Ovary (tissue), 3 donors: Measurements from ENCODE around the gene TBC1D8.

Experiments used
- EP300 ChIP-seq: sonication (generic); formaldehyde crosslinking; IDR thresholded peaks from one replicate; pipeline ENCODE4 v1.6.1; 2017; ENCODE audit warnings: antibody characterized with exemption
- POLR2A ChIP-seq: fragments of 450-650 bp; IDR thresholded peaks from one replicate; pipeline ENCODE4 v1.6.1; 2017; ENCODE audit warnings: antibody characterized with exemption, mild to moderate bottlenecking, moderate library complexity
- TF ChIP-seq, protein P1 (sequence below), 3 donors: fragments of 450-650 bp in 2 of 3; fragments of 200-600 bp in 1 of 3; IDR thresholded peaks; one replicate each; pipeline versions ENCODE4 v1.5.1 to v1.8.0; 2016 to 2022; ENCODE audit warnings: antibody characterized with exemption in 3 of 3, mild to moderate bottlenecking in 1 of 3
- donor health status: DM: no; HTN: no; CAD: no.

DNA sequence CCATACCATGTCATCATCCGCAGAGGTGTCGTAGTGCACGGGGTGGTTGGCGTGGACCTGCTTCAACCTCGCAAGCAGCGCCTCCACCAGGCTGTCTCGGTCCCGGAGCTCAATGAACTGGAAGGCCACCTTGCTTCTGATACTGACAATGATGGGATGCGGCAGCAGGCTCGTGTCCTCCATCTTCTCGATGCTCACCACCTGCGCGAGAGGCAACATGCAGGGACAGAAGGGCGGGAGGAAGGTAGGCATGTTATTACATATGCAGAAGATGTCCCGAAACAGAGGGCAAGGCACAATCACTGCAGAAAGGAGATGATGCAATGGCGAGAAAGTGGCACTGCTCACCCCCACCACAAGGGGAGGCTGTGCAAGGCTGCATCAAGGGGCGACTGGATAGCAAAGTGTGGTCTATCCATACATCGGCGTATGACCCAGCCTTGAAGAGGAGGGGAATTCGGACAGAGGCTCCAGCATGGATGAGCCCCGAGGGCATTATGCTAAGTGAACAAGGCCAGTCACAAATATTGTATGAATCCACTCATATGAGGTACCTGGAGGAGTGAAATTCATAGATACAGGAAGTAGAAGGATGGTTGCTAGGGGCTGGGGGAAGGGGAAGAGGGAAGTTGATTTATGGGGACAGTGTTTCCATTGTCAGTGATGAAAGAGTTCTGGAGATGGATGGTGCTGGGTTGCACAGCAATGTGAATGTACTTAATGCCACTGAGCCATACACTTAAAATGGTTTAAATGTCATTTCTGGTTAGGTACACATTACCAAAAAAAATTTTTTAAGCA lies 112.5 kb downstream of the TBC1D8 start:
- TF ChIP-seq, protein P1, sequence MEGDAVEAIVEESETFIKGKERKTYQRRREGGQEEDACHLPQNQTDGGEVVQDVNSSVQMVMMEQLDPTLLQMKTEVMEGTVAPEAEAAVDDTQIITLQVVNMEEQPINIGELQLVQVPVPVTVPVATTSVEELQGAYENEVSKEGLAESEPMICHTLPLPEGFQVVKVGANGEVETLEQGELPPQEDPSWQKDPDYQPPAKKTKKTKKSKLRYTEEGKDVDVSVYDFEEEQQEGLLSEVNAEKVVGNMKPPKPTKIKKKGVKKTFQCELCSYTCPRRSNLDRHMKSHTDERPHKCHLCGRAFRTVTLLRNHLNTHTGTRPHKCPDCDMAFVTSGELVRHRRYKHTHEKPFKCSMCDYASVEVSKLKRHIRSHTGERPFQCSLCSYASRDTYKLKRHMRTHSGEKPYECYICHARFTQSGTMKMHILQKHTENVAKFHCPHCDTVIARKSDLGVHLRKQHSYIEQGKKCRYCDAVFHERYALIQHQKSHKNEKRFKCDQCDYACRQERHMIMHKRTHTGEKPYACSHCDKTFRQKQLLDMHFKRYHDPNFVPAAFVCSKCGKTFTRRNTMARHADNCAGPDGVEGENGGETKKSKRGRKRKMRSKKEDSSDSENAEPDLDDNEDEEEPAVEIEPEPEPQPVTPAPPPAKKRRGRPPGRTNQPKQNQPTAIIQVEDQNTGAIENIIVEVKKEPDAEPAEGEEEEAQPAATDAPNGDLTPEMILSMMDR (IDR thresholded peaks at IDR 0.05): no peak
- TF ChIP-seq POLR2A: no peak
- no peak for TF ChIP-seq EP300
